GM19438 (cell line): Measurements from ENCODE around the gene TRPT1.

Experiments
- ATAC-seq: cut with Tn5 transposase; IDR thresholded peaks from one replicate; pipeline ENCODE4 v1.9.1; 2021; ENCODE audit warnings: low read depth; ENCODE audit not compliant: unreplicated experiment

TRPT1 gene

DNA sequence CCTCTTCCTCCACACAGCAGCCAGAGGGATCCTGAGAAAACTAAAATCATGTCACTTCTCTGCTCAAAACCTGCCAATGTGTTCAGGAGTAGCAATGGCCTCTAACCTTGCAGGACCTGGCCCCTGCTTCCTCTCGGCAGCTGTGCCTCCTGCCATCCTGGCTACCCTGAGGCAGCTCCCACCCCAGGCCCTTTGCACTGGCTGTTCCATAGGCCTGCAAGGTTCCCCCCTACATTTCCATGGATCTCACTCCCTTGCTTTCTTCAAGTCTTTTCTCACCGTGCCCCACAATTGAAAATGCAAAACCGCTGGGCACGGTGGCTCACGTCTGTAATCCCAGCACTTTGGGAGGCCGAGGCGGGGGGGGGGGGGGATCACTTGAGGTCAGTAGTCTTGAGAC, 42.1 kb downstream of the TRPT1 start:
- no peak for ATAC-seq

DNA sequence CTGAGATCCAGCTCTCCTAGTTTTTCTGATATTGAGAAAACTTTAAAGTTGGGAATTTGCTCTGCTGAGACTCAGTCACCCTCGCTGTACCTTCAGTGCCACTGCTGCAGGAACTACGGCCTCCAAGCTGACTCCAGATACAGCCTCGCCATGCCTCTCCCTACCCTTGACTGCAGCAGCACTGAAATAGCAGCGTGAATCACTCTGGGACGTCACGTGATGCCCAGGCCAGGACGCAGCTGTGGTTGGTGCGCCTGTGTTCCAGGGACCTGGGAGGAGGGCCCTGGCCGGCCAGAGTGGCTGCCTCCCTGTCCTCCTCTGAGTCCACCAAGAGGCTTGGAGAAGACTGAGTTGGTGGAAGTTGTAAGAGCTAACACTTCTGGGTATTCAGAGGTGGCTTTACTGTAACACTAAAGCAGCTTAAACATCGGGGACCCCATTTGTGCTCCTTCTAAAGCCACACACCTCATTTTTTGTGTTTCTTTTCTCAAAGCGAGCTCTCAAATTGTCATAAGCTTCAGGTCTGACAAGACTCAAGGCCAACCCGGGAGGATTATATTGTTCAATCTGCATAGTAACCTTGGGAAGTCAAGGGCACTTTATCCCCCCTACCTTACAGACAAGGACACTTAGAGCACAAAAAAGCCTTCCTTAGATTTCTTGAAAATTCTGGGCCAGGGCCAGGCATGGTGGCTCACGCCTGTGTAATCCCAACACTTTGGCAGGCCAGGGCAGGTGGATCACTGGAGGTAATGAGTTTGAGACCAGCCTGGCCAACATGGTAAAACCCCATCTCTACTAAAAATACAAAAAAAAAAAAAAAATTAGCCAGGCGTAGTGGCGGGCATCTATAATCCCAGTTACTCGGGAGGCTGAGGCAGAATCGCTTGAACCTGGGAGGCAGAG, 44.2 kb downstream of the TRPT1 start:
- ATAC-seq = no peak

DNA sequence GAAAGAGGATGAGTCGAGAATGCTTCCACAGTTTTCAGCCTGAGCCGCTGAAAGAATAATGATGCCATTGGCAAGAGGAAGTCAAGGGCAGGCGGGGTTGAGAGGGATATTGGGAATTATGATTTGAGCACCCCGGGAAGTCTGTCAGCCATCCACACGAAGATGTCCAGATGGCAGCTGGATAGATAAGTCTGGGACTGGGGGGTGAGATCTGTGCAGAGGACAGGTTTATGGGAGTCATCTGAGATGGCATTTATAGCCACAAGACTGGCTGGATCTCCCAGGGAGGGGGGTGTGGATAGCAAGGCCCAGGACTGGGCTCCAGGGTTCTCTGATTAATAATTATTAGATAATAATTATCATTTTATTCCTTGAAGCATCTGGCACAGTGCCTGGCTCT, 45.1 kb downstream of the TRPT1 start:
- no peak for ATAC-seq

DNA sequence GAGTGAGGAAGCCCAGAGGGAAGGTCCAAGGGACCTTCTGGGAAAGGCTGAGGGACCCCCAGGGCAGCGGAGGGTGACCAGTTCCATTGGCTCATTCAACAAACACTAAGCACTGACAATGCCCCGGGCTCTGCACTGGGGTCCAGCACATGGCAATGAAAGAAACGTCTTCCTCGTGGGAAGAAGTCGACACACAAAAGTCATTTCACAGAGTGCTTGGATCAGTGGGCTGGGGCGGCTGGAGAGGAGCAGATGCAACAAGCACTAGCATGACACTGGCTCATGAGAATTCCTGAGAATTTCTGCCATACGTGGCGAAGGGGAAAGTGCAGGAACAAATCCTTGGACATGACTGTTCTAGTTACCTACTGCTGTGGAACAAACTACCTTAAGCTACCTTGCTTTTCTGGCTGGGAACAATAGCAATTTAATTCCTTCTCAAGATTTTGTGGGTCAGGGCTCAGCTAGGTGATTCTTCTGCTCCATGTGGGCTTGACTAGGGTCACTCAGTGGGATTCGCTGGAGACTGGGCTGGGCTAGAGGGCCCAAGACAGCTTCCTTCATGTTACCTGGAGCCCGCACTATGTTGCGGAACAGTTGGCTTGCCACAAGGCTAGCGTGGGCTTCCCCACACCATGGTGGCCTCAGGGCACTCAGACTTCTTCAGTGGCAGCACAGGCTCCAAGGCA, 46.9 kb downstream of the TRPT1 start:
- ATAC-seq = no peak

DNA sequence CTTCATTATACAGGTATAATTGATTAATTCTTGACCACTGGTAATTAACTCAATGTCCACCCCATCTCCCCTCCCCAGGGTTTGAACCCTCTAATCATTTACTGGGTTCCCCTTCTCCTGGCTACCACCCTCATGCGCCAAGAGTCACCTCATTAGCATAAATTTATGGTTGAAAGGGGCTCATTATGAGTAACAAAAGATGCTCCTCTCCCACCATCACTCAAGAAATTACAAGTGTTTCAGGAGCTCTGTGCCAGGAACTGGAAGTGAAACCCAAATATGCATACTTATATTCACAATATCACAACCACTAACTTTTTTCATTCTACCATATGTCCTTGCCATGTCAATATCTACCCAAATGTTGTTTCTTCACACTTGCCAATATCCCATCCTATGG, 47.8 kb downstream of the TRPT1 start:
- ATAC-seq = no peak

DNA sequence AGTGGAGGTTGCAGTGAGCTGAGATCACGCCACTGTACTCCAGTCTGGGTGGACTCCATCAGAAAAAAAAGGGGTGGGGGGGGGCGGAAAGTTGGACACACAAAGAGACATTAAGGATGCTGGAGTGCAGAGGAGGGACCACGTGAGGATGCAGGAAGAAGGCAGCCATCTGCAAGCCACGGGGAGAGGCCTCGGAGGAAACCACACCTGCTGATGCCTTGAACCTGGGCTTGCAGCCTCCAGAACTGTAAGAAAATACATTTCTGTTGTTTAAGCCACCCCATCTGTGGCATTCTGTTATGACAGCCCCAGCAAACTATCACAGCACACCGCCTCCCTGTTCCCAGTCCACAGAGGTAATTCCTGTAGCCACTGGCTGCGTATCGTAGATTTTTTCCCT, 49.2 kb downstream of the TRPT1 start:
- no peak for ATAC-seq
